IMR-90 (cell line): ENCODE measurements around the gene GAREM1.
A peak's percentile ranks its signal among the peaks of the same experiment; 100 is the strongest.

Source experiments
- CEBPB ChIP-seq: IDR thresholded peaks from 2 replicates; pipeline ENCODE4 v1.6.1; 2012; ENCODE audit warnings: low read depth, low read length, improper control_type of control experiment
- CHD1 ChIP-seq: IDR thresholded peaks from 2 replicates; pipeline ENCODE4 v1.6.1; 2012; ENCODE audit warnings: low read depth, low read length, improper control_type of control experiment
- CTCF ChIP-seq: conservative IDR thresholded peaks from 2 replicates; pipeline ENCODE4 v1.5.1; 2012; ENCODE audit warnings: mild to moderate bottlenecking, low read depth, low read length, improper control_type of control experiment
- ELK1 ChIP-seq: fragments of 150-350 bp; IDR thresholded peaks from 2 replicates; pipeline ENCODE4 v1.6.1; 2016; ENCODE audit warnings: low read depth, mild to moderate bottlenecking, low read length, moderate library complexity, borderline replicate concordance
- FOS ChIP-seq: fragments of 150-350 bp; IDR thresholded peaks from 2 replicates; pipeline ENCODE4 v1.6.1; 2016; ENCODE audit warnings: low read depth, low read length
- MAFK ChIP-seq: IDR thresholded peaks from 2 replicates; pipeline ENCODE4 v1.6.1; 2012; ENCODE audit warnings: low read depth, low read length, improper control_type of control experiment
- MAZ ChIP-seq: IDR thresholded peaks from 2 replicates; pipeline ENCODE4 v1.6.1; 2012; ENCODE audit warnings: low read depth, mild to moderate bottlenecking, low read length, improper control_type of control experiment, moderate library complexity, borderline replicate concordance
- POLR2A ChIP-seq: IDR thresholded peaks from 2 replicates; pipeline ENCODE4 v1.6.1; 2012; ENCODE audit warnings: mild to moderate bottlenecking, low read depth, low read length
- RCOR1 ChIP-seq: IDR thresholded peaks from 2 replicates; pipeline ENCODE4 v1.6.1; 2012; ENCODE audit warnings: mild to moderate bottlenecking, low read length, improper control_type of control experiment; ENCODE audit not compliant: insufficient replicate concordance
- RFX5 ChIP-seq: IDR thresholded peaks from 2 replicates; pipeline ENCODE4 v1.8.0; 2012; ENCODE audit warnings: low read depth, mild to moderate bottlenecking, low read length, moderate library complexity
- SMC3 ChIP-seq: fragments of 150-350 bp; IDR thresholded peaks from 2 replicates; pipeline ENCODE4 v1.6.1; 2016; ENCODE audit warnings: low read depth, mild to moderate bottlenecking, antibody characterized with exemption, low read length, moderate library complexity
- USF2 ChIP-seq: fragments of 150-350 bp; IDR thresholded peaks from 2 replicates; pipeline ENCODE4 v1.6.1; 2017; ENCODE audit warnings: mild to moderate bottlenecking, antibody characterized with exemption, low read length, low read depth

GRCh38 chr18:32439802-32440201 lies 30.9 kb downstream of the GAREM1 start:
- TF ChIP-seq CTCF: peak; percentile 14; the same call in 1 of the 2 replicates
- TF ChIP-seq POLR2A: no peak
- TF ChIP-seq ELK1: no peak
- no peak for TF ChIP-seq RCOR1
- TF ChIP-seq FOS: no peak
- no peak for TF ChIP-seq USF2
- no peak for TF ChIP-seq SMC3
- TF ChIP-seq MAFK: no peak
- no peak for TF ChIP-seq MAZ
- TF ChIP-seq CEBPB: no peak
- no peak for TF ChIP-seq CHD1
- TF ChIP-seq RFX5: no peak
